ENCODE data around the gene MAP2. TPM values are rescaled to one million over a fixed set of nuclear protein-coding genes. Genes with fewer than 3 reads are reported as not detected.

Gene MAP2
- total RNA-seq, 2 experiments from 2014 or later = 0.16 to 0.20 TPM

DNA sequence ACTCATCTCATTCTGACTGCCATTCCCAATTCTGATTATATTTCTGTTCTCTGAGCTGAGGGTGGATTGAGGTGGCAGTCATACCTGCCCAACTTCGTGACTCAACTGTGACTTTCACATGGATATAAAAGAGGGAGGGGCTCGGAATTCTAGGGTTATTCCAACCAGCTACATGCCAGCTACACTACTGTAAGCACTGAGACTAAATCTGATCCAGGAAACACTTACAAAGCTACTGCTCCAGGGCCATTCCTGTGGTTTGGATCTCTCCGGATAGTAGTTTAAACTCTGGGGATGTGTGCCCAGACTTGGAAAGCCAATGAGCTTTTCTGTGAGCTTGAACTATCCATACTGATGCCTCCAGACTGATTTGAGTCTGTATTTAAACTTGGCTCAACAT, 7.9 kb downstream of the MAP2 start:
- no peak overlapping the region for H3K27ac ChIP-seq (ENCODE audit: low read depth in 1 of 2, low read length in 2 of 2)
- ATAC-seq (ENCODE audit: poor library complexity) = no peak
- no peak overlapping the region for H3K27ac Mint-ChIP-seq
- H3K27me3 Mint-ChIP-seq = peaks cover 32% of the 10 kb centered on the region
- no peaks in the 10 kb centered on the region for H3K27me3 ChIP-seq (ENCODE audit: control insufficient read depth in 1 of 2, insufficient read depth in 2 of 2, low read length in 2 of 2)
- H3K9me3 ChIP-seq (ENCODE audit: control insufficient read depth in 1 of 2, insufficient read depth in 1 of 2, low read length in 2 of 2) = no peaks in the 10 kb centered on the region
- ChIA-PET POLR2A (no interaction called here), CTCF (no interaction called here)
- H3K4me1 Mint-ChIP-seq (ENCODE audit: low read depth) = no peaks in the 10 kb centered on the region
- TF ChIP-seq, protein P1, sequence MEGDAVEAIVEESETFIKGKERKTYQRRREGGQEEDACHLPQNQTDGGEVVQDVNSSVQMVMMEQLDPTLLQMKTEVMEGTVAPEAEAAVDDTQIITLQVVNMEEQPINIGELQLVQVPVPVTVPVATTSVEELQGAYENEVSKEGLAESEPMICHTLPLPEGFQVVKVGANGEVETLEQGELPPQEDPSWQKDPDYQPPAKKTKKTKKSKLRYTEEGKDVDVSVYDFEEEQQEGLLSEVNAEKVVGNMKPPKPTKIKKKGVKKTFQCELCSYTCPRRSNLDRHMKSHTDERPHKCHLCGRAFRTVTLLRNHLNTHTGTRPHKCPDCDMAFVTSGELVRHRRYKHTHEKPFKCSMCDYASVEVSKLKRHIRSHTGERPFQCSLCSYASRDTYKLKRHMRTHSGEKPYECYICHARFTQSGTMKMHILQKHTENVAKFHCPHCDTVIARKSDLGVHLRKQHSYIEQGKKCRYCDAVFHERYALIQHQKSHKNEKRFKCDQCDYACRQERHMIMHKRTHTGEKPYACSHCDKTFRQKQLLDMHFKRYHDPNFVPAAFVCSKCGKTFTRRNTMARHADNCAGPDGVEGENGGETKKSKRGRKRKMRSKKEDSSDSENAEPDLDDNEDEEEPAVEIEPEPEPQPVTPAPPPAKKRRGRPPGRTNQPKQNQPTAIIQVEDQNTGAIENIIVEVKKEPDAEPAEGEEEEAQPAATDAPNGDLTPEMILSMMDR (IDR thresholded peaks at IDR 0.05) = no peak
- no peak overlapping the region for H3K4me3 ChIP-seq (ENCODE audit: low read length)
- H3K36me3 ChIP-seq (ENCODE audit: insufficient read depth, low read length) = no peaks in the 10 kb centered on the region
- H3K36me3 Mint-ChIP-seq (ENCODE audit: low read depth) = no peaks in the 10 kb centered on the region
- intact Hi-C loops (cut with DNase I, micrococcal nuclease) = no loop called here
- H3K9me3 Mint-ChIP-seq = no peaks in the 10 kb centered on the region
- H3K4me1 ChIP-seq (ENCODE audit: insufficient read depth, low read length) = no peaks in the 10 kb centered on the region
- no peak overlapping the region for H3K4me3 Mint-ChIP-seq
- no peak for DNase-seq

DNA sequence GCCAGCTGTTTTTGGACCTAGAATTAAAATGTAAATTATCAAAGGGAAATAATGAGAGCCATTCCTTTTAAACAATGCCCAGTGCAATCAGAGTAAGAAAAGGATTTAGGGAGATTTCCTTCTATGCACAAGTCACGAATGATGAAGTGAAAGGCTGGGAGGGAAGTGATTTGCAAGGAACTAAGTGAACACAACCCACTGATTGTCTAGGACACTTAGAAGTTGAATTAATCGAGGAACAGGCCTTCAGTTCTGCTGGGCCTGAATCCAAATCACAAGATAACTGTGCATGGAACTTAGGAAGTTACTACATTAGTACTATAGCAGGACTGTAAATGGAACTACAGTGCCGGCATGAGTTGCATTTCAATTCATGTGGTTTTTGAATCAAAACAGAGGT, 17.7 kb downstream of the MAP2 start:
- no peaks in the 10 kb centered on the region for H3K4me1 ChIP-seq (ENCODE audit: insufficient read depth, low read length)
- intact Hi-C loops (cut with DNase I, micrococcal nuclease) = no loop called here
- Mint-ChIP-seq H3K27ac (no peak overlapping the region), H3K27me3 (peaks cover 4% of the 10 kb centered on the region), H3K4me1 (ENCODE audit: low read depth) (no peaks in the 10 kb centered on the region), H3K9me3 (no peaks in the 10 kb centered on the region), H3K36me3 (ENCODE audit: low read depth) (no peaks in the 10 kb centered on the region), H3K4me3 (no peak overlapping the region)
- no peak for ATAC-seq (ENCODE audit: poor library complexity)
- TF ChIP-seq, protein P1 (IDR thresholded peaks at IDR 0.05) = no peak
- DNase-seq = no peak
- H3K9me3 ChIP-seq (ENCODE audit: control insufficient read depth in 1 of 2, insufficient read depth in 1 of 2, low read length in 2 of 2) = no peaks in the 10 kb centered on the region
- no peaks in the 10 kb centered on the region for H3K27me3 ChIP-seq (ENCODE audit: control insufficient read depth in 1 of 2, insufficient read depth in 2 of 2, low read length in 2 of 2)
- H3K27ac ChIP-seq (ENCODE audit: low read depth in 1 of 2, low read length in 2 of 2) = no peak overlapping the region
- no peak overlapping the region for H3K4me3 ChIP-seq (ENCODE audit: low read length)
- CTCF ChIA-PET = no interaction called here
- no peaks in the 10 kb centered on the region for H3K36me3 ChIP-seq (ENCODE audit: insufficient read depth, low read length)
- POLR2A ChIA-PET = no interaction called here

GRCh38 chr2:209442939-209443338, 19.1 kb downstream of the MAP2 start:
- intact Hi-C loops (cut with DNase I, micrococcal nuclease) = no loop called here
- DNase-seq (no peak), ATAC-seq (ENCODE audit: poor library complexity) (no peak)
- Mint-ChIP-seq H3K9me3 (no peaks in the 10 kb centered on the region), H3K36me3 (ENCODE audit: low read depth) (no peaks in the 10 kb centered on the region), H3K27ac (no peak overlapping the region), H3K27me3 (peaks cover 4% of the 10 kb centered on the region), H3K4me3 (no peak overlapping the region), H3K4me1 (ENCODE audit: low read depth) (no peaks in the 10 kb centered on the region)
- Histone ChIP-seq H3K36me3 (ENCODE audit: insufficient read depth, low read length) (no peaks in the 10 kb centered on the region), H3K27me3 (ENCODE audit: control insufficient read depth in 1 of 2, insufficient read depth in 2 of 2, low read length in 2 of 2) (no peaks in the 10 kb centered on the region), H3K9me3 (ENCODE audit: control insufficient read depth in 1 of 2, insufficient read depth in 1 of 2, low read length in 2 of 2) (no peaks in the 10 kb centered on the region), H3K4me3 (ENCODE audit: low read length) (no peak overlapping the region), H3K4me1 (ENCODE audit: insufficient read depth, low read length) (no peaks in the 10 kb centered on the region), H3K27ac (ENCODE audit: low read depth in 1 of 2, low read length in 2 of 2) (no peak overlapping the region)
- POLR2A ChIA-PET = no interaction called here
- CTCF ChIA-PET = no interaction called here
- TF ChIP-seq, protein P1 (IDR thresholded peaks at IDR 0.05) = no peak

Data from CD4-positive, alpha-beta T cell (primary cell).